Measurements from ENCODE around the gene SLC26A3.

The SLC26A3 gene

GRCh38 chr7:107785170-107785569 is 17.9 kb downstream of the SLC26A3 start:
- no peak for TF ChIP-seq TEAD4 (IDR thresholded peaks at IDR 0.05)
- TF ChIP-seq EP300 (IDR thresholded peaks at IDR 0.05; ENCODE audit: borderline replicate concordance) = no peak
- no peak for TF ChIP-seq TCF12 (IDR thresholded peaks at IDR 0.05; ENCODE audit: low read depth)
- no peak for TF ChIP-seq ZBTB7A (IDR thresholded peaks at IDR 0.05; ENCODE audit: low read depth)
- no peak for TF ChIP-seq MAX (IDR thresholded peaks at IDR 0.05)

GRCh38 chr7:107783648-107784047 is 19.4 kb downstream of the SLC26A3 start:
- TF ChIP-seq TCF12 (IDR thresholded peaks at IDR 0.05; ENCODE audit: low read depth) (no peak), CREB1 (IDR thresholded peaks at IDR 0.05; ENCODE audit: low read depth) (no peak), EGR1 (IDR thresholded peaks at IDR 0.05) (no peak), YY1 (IDR thresholded peaks at IDR 0.05; ENCODE audit: low read depth) (no peak), CEBPB (IDR thresholded peaks at IDR 0.05) (no peak), NFIC (IDR thresholded peaks at IDR 0.05) (no peak), REST (IDR thresholded peaks at IDR 0.05; ENCODE audit: low read depth) (no peak), MAX (IDR thresholded peaks at IDR 0.05) (no peak)
- TF ChIP-seq, protein P1, sequence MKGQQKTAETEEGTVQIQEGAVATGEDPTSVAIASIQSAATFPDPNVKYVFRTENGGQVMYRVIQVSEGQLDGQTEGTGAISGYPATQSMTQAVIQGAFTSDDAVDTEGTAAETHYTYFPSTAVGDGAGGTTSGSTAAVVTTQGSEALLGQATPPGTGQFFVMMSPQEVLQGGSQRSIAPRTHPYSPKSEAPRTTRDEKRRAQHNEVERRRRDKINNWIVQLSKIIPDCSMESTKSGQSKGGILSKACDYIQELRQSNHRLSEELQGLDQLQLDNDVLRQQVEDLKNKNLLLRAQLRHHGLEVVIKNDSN (IDR thresholded peaks at IDR 0.05) = no peak

DNA sequence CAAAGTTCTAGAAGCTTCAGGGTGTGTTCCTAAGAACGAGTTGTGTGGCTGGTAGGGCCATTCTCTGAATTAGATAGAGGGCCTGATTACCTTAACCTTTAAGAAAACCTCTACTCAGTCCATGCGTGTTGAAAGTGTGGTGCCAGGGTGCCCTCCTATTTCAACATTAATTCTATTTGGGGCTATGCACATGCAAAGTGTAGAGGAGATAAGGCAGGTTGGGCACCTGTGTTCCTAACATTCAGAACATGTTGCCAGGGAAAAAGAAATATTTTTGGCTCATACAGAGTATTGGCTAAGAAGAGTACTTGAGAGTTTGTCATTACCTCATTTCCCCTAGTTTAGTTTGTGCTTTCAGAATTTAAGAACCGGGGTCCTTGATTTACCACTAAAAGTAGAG is 20.6 kb downstream of the SLC26A3 start:
- TF ChIP-seq CEBPB (IDR thresholded peaks at IDR 0.05) (no peak), TAF1 (IDR thresholded peaks at IDR 0.05; ENCODE audit: low read depth) (no peak), TCF12 (IDR thresholded peaks at IDR 0.05; ENCODE audit: low read depth) (no peak), YY1 (IDR thresholded peaks at IDR 0.05; ENCODE audit: low read depth) (no peak), EGR1 (IDR thresholded peaks at IDR 0.05) (no peak), CREB1 (IDR thresholded peaks at IDR 0.05; ENCODE audit: low read depth) (no peak), ZBTB7A (IDR thresholded peaks at IDR 0.05; ENCODE audit: low read depth) (no peak), EP300 (IDR thresholded peaks at IDR 0.05; ENCODE audit: borderline replicate concordance) (no peak), TEAD4 (IDR thresholded peaks at IDR 0.05) (no peak), NFIC (IDR thresholded peaks at IDR 0.05) (no peak), REST (IDR thresholded peaks at IDR 0.05; ENCODE audit: low read depth) (no peak)
- TF ChIP-seq, protein P1 (IDR thresholded peaks at IDR 0.05) = no peak

GRCh38 chr7:107779647-107780099 is 23.4 kb downstream of the SLC26A3 start:
- TF ChIP-seq CREB1 (IDR thresholded peaks at IDR 0.05; ENCODE audit: low read depth) (no peak), TAF1 (IDR thresholded peaks at IDR 0.05; ENCODE audit: low read depth) (no peak), MAX (IDR thresholded peaks at IDR 0.05) (no peak), REST (IDR thresholded peaks at IDR 0.05; ENCODE audit: low read depth) (no peak), TEAD4 (IDR thresholded peaks at IDR 0.05) (no peak), FOXM1 (IDR thresholded peaks at IDR 0.05; ENCODE audit: borderline replicate concordance, low read depth) (no peak), EGR1 (IDR thresholded peaks at IDR 0.05) (no peak), TCF12 (IDR thresholded peaks at IDR 0.05; ENCODE audit: low read depth) (no peak), CEBPB (IDR thresholded peaks at IDR 0.05) (no peak), NFIC (IDR thresholded peaks at IDR 0.05) (no peak), EP300 (IDR thresholded peaks at IDR 0.05; ENCODE audit: borderline replicate concordance) (no peak), YY1 (IDR thresholded peaks at IDR 0.05; ENCODE audit: low read depth) (no peak)
- TF ChIP-seq, protein P1 (IDR thresholded peaks at IDR 0.05) = no peak
